Measurements from ENCODE around the gene PNP.
"Not testable (repeated sequence)": the region's sequence is repeated elsewhere in the genome, so short reads cannot be mapped to it uniquely, and the experiment has no call there.

PNP gene

GRCh38 chr14:20493634-20494033, 24.4 kb downstream of the PNP start:
- DNase-seq = no peak

DNA sequence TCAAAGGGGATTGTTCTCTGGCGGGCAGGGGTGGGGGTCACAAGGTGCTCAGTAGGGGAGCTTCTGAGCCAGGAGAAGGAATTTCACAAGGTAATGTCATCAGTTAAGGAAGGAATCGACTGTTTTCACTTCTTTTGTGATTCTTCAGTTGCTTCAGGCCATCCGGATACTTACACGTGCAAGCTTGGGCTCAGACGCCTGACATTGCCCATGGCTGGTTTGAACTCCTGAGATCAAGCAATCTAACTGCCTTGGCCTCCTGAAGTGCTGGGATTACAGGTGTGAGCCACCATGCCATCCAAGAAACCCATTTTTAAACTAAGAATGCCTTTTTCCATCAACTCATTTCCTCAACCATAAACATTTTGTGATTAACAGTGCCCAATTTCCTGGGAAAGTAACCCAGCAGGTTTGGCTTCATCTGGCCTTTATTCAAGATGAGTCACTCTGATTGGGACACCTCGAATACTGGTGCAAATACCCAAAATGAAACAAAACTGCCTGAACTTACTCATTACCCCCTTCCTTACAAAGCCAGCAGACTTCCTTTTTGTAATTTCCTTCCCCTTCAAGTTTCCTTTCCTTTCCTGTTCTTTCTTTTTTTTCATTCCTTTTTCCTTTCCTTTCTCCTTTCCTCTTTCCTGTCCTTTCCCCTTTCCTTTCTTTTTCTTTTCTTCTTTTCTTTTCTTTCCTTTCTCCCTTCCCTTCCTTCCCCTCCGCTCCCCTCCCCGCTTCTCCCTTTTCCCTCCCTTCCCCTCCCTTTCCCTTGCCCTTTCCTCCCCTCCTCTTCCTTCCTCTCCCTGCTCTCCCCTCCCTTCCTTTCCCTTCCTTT, 25.9 kb downstream of the PNP start:
- no peak for DNase-seq

DNA sequence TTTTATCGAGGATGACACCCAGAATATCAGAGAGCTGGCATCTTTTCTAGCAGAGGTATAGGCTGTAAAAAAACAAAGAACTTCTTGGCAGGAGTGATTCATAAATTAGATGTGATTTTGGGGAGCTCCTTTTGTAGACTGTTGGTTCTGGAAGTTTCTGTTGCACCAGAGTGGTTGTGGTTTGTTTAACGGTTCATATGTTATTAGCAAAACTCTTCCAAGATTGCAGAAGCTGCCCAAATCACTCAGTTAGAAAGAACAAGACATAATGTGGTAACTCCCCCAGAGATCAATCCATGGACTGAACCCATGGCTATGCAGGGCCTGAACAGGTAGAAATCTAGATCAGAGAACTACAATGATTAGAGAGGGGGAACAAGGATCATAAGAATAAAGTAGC, 29.4 kb downstream of the PNP start:
- no peak for DNase-seq

DNA sequence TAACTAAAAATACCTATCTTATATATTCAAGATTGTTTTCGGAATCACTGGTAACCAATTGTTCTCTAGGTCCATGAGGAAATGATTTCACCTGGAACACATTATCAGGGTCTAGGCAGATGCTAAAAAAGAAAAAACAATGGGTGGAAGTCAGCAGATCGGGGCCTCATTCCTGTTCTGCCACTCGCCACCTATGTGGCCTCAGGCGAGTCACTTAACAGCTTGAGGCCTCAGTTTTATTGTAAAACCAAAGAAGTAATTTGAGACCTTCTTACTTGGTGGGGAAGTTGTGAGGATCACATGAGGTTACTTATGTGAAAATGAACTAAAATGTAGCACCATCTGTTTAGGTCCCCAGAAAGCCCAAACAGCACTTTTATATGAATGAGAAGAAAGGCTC, 29.9 kb downstream of the PNP start:
- no peak for DNase-seq

GRCh38 chr14:20499881-20500280, 30.7 kb downstream of the PNP start:
- no peak for DNase-seq

DNA sequence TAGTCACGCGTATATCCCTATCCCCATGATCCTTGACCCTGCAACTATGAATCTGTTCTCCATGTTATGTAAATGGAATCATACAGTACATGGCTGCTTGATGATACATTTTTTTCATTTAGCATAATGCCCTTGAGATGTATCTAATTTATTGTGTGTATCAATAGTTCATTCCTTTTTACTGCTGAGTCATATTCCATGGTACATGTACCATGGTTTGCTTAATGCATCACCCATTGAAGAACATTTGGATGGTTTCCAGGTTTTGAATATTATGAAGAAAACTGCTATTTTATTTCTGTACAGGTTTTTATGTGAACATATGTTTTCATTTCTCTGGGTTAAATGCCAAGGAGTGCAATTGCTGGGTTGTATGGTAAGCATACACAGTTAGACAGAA, 32.1 kb downstream of the PNP start:
- no peak for DNase-seq

DNA sequence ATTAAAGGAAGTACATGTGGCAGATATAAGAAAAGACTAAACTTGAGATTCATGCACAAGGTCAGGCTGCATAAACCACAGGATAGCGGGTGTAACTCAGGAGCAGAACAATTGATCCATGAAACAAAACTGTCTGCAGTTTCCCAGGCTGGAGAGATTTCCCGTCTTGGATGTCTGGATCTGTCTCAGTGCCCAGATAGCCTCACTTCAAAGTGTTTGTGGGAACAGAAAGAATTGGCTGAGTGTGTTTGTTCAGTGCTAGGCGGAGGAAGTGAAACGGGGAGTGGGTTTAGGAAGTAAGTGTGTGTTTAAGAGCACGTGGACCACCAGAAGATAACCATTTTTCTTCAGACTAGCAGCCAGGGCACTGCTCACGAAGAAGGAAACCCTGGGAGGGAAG, 34.7 kb downstream of the PNP start:
- no peak for DNase-seq

- not testable (repeated sequence) for DNase-seq
Observed at GRCh38 chr14:20506276-20506675, 37.1 kb downstream of the PNP start.

DNA sequence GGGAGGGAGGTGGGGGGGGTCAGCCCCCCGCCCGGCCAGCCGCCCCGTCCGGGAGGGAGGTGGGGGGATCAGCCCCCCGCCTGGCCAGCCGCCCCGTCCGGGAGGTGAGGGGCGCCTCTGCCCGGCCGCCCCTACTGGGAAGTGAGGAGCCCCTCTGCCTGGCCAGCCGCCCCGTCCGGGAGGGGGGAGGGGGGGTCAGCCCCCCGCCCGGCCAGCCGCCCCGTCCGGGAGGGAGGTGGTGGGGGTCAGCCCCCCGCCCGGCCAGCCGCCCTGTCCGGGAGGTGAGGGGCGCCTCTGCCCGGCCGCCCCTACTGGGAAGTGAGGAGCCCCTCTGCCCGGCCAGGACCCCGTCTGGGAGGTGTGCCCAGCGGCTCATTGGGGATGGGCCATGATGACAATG, 37.5 kb downstream of the PNP start:
- DNase-seq = not testable (repeated sequence)

DNA sequence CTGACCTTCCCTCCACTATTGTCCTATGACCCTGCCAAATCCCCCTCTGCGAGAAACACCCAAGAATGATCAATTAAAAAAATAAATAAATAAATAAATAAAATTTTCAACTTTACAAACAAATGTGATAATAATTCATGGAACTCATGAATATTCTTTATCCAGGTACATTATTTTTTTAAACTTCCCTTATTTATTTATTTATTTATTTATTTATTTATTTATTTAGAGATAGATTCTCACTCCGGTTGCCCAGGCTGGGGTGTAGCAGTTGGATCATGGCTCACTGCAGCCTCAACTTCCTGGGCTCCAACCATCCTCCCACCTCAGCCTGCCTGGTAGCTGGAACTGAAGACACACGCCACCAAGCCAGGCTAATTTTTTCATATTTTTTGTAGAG, 38.3 kb downstream of the PNP start:
- not testable (repeated sequence) for DNase-seq

GRCh38 chr14:20508367-20508766, 39.2 kb downstream of the PNP start:
- DNase-seq = no peak

DNA sequence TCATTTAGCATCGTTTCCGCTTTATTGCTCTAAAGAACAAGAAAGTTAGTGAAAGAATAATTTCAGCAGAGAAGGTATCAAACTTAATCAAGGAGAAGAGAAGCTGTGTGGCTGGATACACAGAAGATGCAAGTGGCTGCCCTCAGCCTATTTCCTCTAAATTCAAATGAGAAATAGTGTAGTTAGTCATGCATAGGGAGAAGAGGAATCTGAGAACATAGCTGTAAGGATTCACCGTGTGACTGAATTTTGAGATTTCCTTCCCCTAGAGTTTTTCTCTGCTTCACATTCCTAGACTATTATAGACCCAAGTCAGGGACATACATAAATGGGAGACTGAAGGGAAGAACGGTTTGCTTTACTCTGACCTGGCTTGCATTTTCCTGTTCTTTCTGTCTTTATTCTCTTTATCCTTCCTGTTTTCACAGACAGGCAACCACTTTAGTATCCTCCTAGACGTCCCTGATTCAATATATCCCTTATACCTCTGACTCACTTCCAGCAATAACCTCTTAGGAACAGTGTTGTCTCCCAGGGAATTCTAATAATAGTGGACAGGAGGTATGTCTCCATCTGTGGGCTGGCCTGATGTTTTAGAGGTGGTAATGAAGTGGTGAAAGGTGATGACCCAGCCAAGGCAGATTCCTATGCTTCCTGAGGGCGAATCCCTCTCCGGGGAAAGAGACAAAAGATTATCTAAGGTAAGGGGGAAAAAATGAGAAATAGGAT, 43.1 kb downstream of the PNP start:
- no peak for DNase-seq

DNA sequence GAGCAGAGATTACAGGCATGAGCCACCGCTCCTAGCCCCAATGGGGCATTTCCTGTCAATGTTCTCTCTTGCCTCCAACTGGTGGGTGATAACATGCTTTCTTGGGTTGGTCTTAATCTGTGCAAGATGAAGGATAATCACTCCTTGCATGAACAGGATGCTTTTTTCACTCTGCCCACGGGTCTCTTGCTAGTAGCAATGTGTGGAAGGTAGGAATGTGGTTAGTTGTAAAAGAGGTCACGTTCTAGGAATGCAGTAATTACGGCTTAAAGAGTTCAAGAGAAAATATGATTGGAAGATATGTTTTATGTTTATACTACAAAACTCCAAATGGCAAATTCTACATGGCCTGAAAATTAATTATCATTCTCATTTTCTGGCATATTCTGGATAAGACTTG, 46.6 kb downstream of the PNP start:
- no peak for DNase-seq

GRCh38 chr14:20516921-20517320, 47.7 kb downstream of the PNP start:
- no peak for DNase-seq

DNA sequence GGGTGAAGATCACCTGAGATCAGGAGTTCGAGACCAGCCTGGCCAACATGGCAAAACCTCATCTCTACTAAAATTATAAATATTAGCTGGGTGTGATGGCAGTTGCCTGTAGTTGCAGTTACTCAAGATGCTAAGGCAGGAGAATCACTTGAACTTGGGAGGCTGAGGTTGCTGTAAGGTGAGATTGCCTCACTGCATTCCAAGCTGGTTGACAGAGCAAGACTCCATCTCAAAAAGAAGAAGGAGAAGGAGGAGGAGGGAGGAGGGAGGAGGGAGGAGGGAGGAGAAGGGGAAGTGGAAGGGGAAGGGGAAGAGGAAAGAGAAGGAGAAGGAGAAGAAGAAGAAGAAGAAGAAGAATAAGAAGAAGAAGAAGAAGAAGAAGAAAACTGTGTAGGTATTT, 53.1 kb downstream of the PNP start:
- no peak for DNase-seq

GRCh38 chr14:20524027-20524426, 54.8 kb downstream of the PNP start:
- DNase-seq = no peak
